Measurements from ENCODE around the gene RPTOR.
"Not testable (repeated sequence)": the region's sequence is repeated elsewhere in the genome, so short reads cannot be mapped to it uniquely, and the experiment has no call there.

Gene RPTOR

GRCh38 chr17:80871341-80871740 is 326.7 kb downstream of the RPTOR start:
- DNase-seq = no peak

- DNase-seq = no peak
Observed at GRCh38 chr17:80872001-80872500, 327.4 kb downstream of the RPTOR start.

- no peak for DNase-seq
Observed at GRCh38 chr17:80872501-80873306, 328.1 kb downstream of the RPTOR start.

- peak; percentile 56 for DNase-seq
Observed at GRCh38 chr17:80873307-80873951, 328.8 kb downstream of the RPTOR start.

- no peak for DNase-seq
Observed at GRCh38 chr17:80874866-80875445, 330.3 kb downstream of the RPTOR start.

- DNase-seq = not testable (repeated sequence)
Observed at GRCh38 chr17:80875480-80875995, 330.9 kb downstream of the RPTOR start.

GRCh38 chr17:80876456-80876949 is 331.9 kb downstream of the RPTOR start:
- DNase-seq = not testable (repeated sequence)

GRCh38 chr17:80876950-80877728 is 332.5 kb downstream of the RPTOR start:
- DNase-seq = no peak

GRCh38 chr17:80877729-80878303 is 333.2 kb downstream of the RPTOR start:
- DNase-seq = no peak

- DNase-seq = no peak
Observed at GRCh38 chr17:80878876-80879722, 334.5 kb downstream of the RPTOR start.

GRCh38 chr17:80879723-80880647 is 335.3 kb downstream of the RPTOR start:
- DNase-seq = no peak

GRCh38 chr17:80880648-80880985 is 336.0 kb downstream of the RPTOR start:
- no peak for DNase-seq

GRCh38 chr17:80881306-80881705 is 336.7 kb downstream of the RPTOR start:
- no peak for DNase-seq

GRCh38 chr17:80882323-80882722 is 337.7 kb downstream of the RPTOR start:
- no peak for DNase-seq

- DNase-seq = no peak
Observed at GRCh38 chr17:80882926-80883685, 338.5 kb downstream of the RPTOR start.

- DNase-seq = no peak
Observed at GRCh38 chr17:80883831-80884735, 339.4 kb downstream of the RPTOR start.

GRCh38 chr17:80884811-80885210 is 340.2 kb downstream of the RPTOR start:
- no peak for DNase-seq

GRCh38 chr17:80885947-80886582 is 341.4 kb downstream of the RPTOR start:
- DNase-seq = no peak
